Stimulated activated CD8-positive, alpha-beta memory T cell treated with anti-CD3 and anti-CD28 coated beads, Interleukin-15, amount 100 ng/mL, for 24 hours (primary cell): Measurements from ENCODE around the gene NDUFA6.

Source experiments
- DNase-seq: peaks from one replicate; pipeline ENCODE4 v3.0.0-alpha.2; 2020; ENCODE audit warnings: low read depth

Gene NDUFA6

GRCh38 chr22:42070517-42071422, 19.8 kb downstream of the NDUFA6 start, which contains the start of gene NAGA:
TSS of gene NAGA (minus strand) at chr22:42070812. CDS start at chr22:42070297, 515 bp downstream.
- DNase-seq = peak; percentile 68

DNA sequence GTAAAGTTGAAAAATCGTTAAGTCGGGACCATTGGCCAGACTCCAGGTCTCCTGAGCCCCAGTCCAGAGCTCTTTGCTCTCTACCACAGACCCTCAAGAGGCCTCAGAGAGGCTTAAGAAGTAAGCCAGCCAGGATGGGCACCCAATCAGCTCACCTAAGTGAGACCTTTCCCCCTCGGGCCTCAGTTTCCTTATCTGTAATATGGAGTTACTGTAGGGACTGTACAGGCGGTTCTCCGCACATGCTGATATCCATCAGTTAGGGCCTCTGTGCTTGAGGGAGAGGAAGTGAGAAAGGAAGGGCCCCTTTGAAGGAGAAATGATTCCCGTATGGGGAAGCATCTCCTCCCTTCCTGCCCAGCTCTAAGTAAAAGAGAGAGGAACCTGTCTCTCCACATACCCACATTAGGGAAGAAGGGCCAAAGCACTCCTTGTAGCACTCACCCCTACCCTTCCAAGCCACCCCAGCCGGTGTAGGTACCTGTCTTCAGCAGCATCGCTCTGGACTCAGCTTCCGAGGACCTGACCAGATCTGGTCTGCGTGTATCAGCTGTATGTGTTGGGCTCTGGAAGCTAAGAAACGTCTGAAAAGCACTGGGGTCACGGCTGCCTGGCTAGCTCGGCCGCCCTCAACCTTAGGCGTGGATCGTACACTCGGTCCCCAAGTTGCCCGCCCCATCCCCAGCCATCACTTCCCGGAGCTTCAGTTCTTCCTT, 20.6 kb downstream of the NDUFA6 start:
- DNase-seq = no peak

DNA sequence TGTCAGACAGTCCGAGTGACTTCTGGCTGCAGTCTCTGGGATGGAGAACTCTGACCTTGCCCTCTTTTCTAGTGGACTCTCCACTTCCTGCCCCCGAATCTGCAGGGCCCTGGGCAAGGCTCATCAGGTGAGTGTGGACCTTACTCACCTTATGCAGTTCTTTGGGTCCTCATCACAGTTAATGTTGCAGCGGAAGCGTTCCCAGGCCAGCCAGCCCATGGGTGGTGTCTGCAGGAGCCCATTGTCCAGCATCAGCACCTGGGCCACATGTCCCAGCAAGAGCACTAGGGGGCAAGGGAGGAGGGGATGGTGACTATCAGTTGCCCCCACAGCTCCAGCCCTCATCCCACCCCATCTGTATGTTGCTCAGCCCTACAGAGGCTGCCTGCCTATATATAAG, 22.3 kb downstream of the NDUFA6 start:
- DNase-seq = no peak

DNA sequence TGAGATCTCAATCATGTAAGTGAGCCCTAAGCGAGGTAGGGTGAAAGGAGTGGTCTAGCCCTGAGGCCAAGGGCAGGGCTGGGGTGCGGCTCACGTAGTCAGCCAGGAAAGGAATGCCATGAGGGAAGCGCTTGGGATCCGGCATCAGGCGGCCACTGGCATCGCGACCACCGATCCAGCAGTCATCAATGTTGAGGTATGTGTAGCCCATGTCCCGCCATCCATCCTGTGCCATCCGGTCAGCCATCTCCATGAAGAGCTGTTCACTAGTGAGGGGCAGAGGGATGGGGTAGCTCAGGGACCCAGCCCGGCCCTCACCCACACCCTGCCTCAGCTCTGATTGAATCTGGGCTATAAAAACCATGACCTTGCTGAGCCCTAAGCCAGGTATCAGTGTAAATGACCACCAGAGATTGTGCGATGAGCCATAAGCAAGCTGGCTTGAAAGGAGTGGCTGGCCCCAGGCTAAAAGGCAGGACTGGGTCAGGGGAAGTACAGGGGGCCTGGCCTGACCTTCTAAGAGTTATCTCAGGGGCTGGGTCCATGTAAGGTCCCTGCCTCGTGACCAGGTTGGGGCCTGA, 22.8 kb downstream of the NDUFA6 start:
- DNase-seq = no peak

- no peak for DNase-seq
Observed at GRCh38 chr22:42066937-42067336, 23.6 kb downstream of the NDUFA6 start.

DNA sequence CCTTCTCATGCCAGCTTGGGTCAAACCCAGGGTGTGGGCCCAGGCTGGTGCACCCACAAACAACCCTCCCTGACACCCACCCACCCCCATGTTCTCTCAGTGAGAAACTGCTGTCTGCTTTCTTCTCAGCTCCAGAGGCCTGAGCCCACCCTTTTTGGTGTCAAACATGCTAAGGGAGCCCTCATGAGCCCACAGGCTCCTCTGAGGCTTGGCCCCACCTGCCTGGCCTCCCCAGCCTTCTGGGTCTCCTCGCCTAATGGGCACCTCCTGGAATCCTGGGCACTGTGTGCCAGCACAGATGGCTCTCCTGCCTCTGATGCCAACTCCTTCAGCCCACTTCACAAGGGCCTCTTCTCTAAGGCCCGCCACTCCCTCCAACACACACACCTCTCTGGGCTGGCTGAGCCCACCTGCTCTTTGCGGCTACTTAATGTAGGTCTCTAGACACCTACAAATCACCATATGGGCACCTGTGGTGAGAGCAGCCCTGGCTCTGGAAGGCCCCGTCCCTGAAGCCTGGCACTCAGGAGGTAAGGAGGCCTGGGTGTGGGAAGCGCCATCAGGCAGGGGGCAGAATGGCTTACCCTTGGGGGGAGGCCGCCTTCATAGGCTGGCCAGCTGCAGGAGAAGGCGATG, 24.3 kb downstream of the NDUFA6 start:
- DNase-seq = no peak

DNA sequence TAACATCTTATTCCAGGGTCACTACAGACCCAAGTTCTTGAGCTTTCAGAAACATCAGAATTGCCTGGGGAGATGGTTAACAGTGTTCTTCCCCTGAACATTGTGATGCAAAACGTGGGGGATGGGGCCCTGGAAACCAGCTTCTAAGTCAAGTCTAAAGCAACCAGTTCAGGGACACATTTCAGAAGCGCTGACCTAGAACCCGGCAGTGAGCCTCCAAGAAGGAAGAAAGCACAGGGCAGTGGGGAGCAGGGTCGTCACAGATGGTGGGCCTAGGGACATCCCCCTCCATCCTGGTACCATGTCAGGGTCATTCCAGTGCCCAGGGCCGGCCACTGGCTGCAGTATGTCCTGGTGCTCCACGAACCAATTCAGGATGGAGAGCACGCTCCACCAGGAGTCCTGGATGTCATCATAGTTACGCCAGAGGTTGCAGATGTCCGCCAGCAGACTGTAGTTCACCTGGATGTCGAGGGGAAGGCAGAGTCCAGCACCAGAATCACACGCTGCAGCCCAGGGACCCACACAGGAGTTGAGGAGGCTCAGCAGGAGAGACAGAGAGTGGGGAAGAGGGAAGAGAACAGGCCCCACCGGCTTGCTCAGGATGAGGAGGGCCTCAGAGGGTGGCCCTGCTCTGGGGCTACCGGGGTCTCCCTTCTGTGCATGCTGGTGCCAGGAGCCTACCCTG, 25.0 kb downstream of the NDUFA6 start:
- DNase-seq = no peak

DNA sequence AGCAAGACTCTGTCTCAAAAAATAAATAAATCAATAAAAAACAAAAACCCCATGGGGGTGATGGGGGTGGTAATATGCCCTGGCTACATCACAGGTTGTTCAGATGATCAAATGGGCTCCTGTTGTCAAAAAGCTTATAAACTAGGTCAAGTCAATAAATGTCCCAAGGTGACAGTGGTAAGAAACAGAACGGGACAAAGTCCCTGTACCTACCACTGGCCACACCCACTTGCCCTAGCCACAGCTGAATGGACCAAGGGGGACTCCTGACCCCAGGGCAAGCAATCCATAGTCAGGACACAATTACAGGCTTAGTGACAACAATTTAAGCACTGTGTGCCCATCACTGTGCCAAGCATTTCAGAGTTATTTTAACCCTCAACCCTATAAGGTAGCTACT, 25.9 kb downstream of the NDUFA6 start:
- no peak for DNase-seq

GRCh38 chr22:42062506-42063170, 27.9 kb downstream of the NDUFA6 start:
- DNase-seq = no peak

- no peak for DNase-seq
Observed at GRCh38 chr22:42061041-42061440, 29.5 kb downstream of the NDUFA6 start.

- no peak for DNase-seq
Observed at GRCh38 chr22:42060489-42060888, 30.1 kb downstream of the NDUFA6 start.

- DNase-seq = no peak
Observed at GRCh38 chr22:42056757-42057511, 33.6 kb downstream of the NDUFA6 start.

DNA sequence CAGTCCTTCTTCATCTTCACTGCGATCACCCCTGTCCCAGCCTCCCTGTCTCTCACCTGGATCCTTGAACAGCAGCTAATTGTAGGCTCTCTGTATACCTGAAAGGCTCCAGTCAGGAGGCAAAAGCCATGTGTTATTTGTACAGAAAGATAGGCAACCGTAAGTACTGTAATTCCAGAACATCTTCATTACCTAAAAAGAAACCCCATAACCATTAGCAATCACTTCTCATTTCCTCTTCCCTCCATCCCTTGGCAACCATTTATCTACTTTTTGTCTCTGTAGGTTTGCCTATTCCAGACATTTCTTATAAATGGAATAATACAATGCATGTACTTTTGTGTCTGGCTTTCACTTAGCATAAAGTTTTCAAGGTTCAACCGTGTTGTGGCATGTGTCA, 37.8 kb downstream of the NDUFA6 start:
- no peak for DNase-seq

DNA sequence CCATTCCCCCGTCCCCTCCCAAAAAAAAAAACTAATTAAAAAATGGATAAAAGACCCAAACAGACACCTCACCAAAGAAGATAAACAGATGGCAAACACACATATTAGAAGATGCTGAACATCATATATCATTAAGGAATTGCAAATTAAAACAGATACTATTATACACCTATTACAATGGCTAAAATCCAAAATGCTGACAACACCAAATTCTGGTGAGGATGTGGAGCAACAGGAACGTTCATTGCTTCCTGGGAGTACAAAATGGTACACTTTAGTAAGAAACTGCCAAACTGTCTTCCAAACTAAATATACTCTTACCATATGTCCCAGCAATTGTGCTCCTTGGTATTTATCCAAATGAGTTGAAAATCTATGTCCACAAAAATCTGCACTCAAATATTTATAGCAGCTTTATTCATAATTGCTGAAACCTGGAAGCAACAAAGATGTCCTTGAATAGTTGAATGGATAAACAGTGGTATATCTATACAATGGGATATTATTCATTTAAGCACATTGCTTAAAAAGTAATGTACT, 39.9 kb downstream of the NDUFA6 start:
- DNase-seq = no peak

GRCh38 chr22:42041784-42042183, 48.8 kb downstream of the NDUFA6 start:
- DNase-seq = no peak

GRCh38 chr22:42039271-42039670, 51.3 kb downstream of the NDUFA6 start:
- no peak for DNase-seq
